A673 (cell line): Measurements from ENCODE around the gene HYDIN.
"Not testable (repeated sequence)": the region's sequence is repeated elsewhere in the genome, so short reads cannot be mapped to it uniquely, and the experiment has no call there.

Source experiments
- EZH2 ChIP-seq: fragments of 200-600 bp; sonication (generic); IDR thresholded peaks from 2 replicates; pipeline ENCODE4 v1.6.1; 2017; ENCODE audit warnings: borderline replicate concordance, low read depth, mild to moderate bottlenecking, mixed read lengths, antibody characterized with exemption, low read length; ENCODE audit not compliant: poor library complexity, severe bottlenecking
- TF ChIP-seq, protein P1 (sequence below): fragments of 300-800, 200-600 bp; sonication (generic); conservative IDR thresholded peaks from 2 replicates; pipeline ENCODE4 v1.5.1; 2017; ENCODE audit warnings: low read depth, mild to moderate bottlenecking, antibody characterized with exemption, low read length, moderate library complexity, mixed read lengths

DNA sequence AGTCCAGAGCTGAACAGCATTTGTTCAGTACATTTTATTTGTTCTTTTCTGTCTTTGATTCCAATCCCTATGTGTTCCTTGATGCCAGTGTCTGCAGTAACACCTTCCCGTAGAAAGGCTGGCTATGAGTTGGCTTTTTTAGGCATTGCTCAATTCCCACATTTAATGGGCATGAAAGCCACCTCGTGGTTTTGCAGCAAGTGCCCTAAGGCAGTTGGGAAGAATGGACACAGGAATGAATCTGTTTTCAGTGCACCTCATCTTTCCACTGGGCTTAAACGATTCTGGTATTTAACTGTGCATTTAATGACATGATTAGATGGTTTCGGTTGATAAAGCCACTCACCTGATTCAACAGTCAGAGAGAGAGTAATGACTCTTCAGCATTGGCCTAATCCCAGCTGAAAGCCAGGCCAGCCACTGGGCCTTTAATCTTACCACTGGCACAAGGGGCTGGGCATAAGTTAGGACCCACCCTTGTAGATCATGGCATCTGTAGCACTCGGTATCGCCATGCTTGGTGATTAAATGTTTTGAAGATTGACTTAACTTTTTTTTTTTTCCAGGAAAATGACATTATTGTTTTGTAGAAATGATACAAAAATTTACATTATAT is 211.3 kb downstream of the HYDIN start:
- TF ChIP-seq, protein P1, sequence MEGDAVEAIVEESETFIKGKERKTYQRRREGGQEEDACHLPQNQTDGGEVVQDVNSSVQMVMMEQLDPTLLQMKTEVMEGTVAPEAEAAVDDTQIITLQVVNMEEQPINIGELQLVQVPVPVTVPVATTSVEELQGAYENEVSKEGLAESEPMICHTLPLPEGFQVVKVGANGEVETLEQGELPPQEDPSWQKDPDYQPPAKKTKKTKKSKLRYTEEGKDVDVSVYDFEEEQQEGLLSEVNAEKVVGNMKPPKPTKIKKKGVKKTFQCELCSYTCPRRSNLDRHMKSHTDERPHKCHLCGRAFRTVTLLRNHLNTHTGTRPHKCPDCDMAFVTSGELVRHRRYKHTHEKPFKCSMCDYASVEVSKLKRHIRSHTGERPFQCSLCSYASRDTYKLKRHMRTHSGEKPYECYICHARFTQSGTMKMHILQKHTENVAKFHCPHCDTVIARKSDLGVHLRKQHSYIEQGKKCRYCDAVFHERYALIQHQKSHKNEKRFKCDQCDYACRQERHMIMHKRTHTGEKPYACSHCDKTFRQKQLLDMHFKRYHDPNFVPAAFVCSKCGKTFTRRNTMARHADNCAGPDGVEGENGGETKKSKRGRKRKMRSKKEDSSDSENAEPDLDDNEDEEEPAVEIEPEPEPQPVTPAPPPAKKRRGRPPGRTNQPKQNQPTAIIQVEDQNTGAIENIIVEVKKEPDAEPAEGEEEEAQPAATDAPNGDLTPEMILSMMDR = not testable (repeated sequence)
- not testable (repeated sequence) for TF ChIP-seq EZH2
